ENCODE measurements around the gene KIRREL1.

KIRREL1 gene

GRCh38 chr1:158149175-158149574 is 155.7 kb downstream of the KIRREL1 start:
- no peak for DNase-seq
